PC-3 (cell line): ENCODE data around the gene CYB5R2.

Experiments used
- CTCF ChIP-seq: fragments of 300-600 bp; sonication (generic); conservative IDR thresholded peaks from 2 replicates; pipeline ENCODE4 v1.5.1; 2017; ENCODE audit warnings: antibody characterized with exemption, low read depth, mild to moderate bottlenecking, low read length
- EZH2 ChIP-seq: fragments of 300-600 bp; sonication (generic); IDR thresholded peaks from one replicate; pipeline ENCODE4 v1.6.1; 2017; ENCODE audit warnings: antibody characterized with exemption, mild to moderate bottlenecking, low read length; ENCODE audit not compliant: unreplicated experiment
- EZH2phosphoT487 ChIP-seq: fragments of 300-600 bp; sonication (generic); IDR thresholded peaks from 2 replicates; pipeline ENCODE4 v1.6.1; 2018; ENCODE audit warnings: mild to moderate bottlenecking, antibody characterized with exemption, low read length, borderline replicate concordance

GRCh38 chr11:7692426-7692825 is 19.1 kb upstream of the CYB5R2 start:
- TF ChIP-seq EZH2 (no peak), CTCF (no peak), EZH2phosphoT487 (no peak)
